Stomach (tissue), 9 donors: Measurements from ENCODE around the gene OXT. TPM values are rescaled to one million over a fixed set of nuclear protein-coding genes. Genes with fewer than 3 reads are reported as not detected.
A peak's percentile ranks its signal among the peaks of the same experiment; 100 is the strongest.
"Not testable (repeated sequence)": the region's sequence is repeated elsewhere in the genome, so short reads cannot be mapped to it uniquely, and the experiment has no call there.

Experiments
- DNase-seq, 2 donors: peaks; one replicate each; pipeline versions ENCODE4 v3.0.0 to v3.0.0-alpha.2; 2013 to 2019
- H3K27ac ChIP-seq, 5 donors: fragments of 200-600 bp in 4 of 5; sonication (generic) in 4 of 5; one replicate each; pipeline ENCODE4 v1.5.1; 2013 to 2019; ENCODE audit warnings: mild to moderate bottlenecking in 1 of 5, moderate library complexity in 1 of 5
- H3K27me3 ChIP-seq, 3 donors: fragments of 200-600 bp; sonication (generic); one replicate each; pipeline ENCODE4 v1.5.1; 2017 to 2019; ENCODE audit warnings: mixed run types in 1 of 3
- H3K36me3 ChIP-seq, 4 donors: fragments of 200-600 bp; sonication (generic); 1 replicate in 3 of 4; 2 replicates in 1 of 4; pipeline ENCODE4 v1.5.1; 2016 to 2019
- H3K4me1 ChIP-seq, 4 donors: fragments of 200-600 bp; sonication (generic); one replicate each; pipeline ENCODE4 v1.5.1; 2016 to 2019
- H3K4me3 ChIP-seq, 4 donors: fragments of 200-600 bp; sonication (generic) in 3 of 4; one replicate each; pipeline ENCODE4 v1.5.1; 2016 to 2019; ENCODE audit warnings: mild to moderate bottlenecking in 1 of 4
- H3K9me3 ChIP-seq, 4 donors: fragments of 200-600 bp; sonication (generic); one replicate each; pipeline ENCODE4 v1.5.1; 2016 to 2019
- EP300 ChIP-seq: sonication (generic); formaldehyde crosslinking; IDR thresholded peaks from one replicate; pipeline ENCODE4 v1.6.1; 2017; ENCODE audit warnings: antibody characterized with exemption
- POLR2A ChIP-seq, 4 donors: fragments of 450-650 bp; IDR thresholded peaks; one replicate each; pipeline ENCODE4 v1.6.1; 2016; ENCODE audit warnings: antibody characterized with exemption in 4 of 4, control low read depth in 2 of 4, mild to moderate bottlenecking in 1 of 4, moderate library complexity in 1 of 4
- POLR2AphosphoS5 ChIP-seq, 3 donors: sonication (generic); formaldehyde crosslinking; IDR thresholded peaks; one replicate each; pipeline ENCODE4 v1.6.1; 2016; ENCODE audit warnings: antibody characterized with exemption in 3 of 3
- WGBS, 5 donors: extraction: QIAGEN DNeasy Blood & Tissue Kit in 3 of 5; methylation state at CpG; one replicate each; pipeline versions ENCODE4 v1.1.5 to v1.1.7; 2013 to 2018; 5-methylcytosine and 5-hydroxymethylcytosine counted together
- intact Hi-C: fragments of 100-400 bp; cut with DNase I; formaldehyde crosslinking; loops from one replicate; pipeline ENCODE4 v1.15.1; 2023; ENCODE audit warnings: low total_unique reads
- polyA plus RNA-seq, 3 donors: library from polyadenylated mRNA; stranded (reverse); fragments of 200-250 nt; gene quantifications; one replicate each; pipeline ENCODE4 v1.2.3, GENCODE V29; 2013
- total RNA-seq, 5 donors: library from RNA; depleted of rRNA; stranded (reverse); fragments of >200 nt; gene quantifications; one replicate each; pipeline versions ENCODE4 v1.1.0 to v1.2.3, GENCODE V29; 2014 to 2016
- TF ChIP-seq, protein P1 (sequence below), 7 experiments: fragments of 450-650 bp in 4 of 7; fragments of 200-600 bp in 3 of 7; sonication (generic) in 3 of 7; IDR thresholded peaks; one replicate each; pipeline ENCODE4 v1.5.1; 2016 to 2019; ENCODE audit warnings: antibody characterized with exemption in 7 of 7, control low read depth in 2 of 7, mild to moderate bottlenecking in 1 of 7
- donor health status: healthy with polysubstance abuse.
- donor health status: Bipolar disorder and iron deficiency.
- donor health status: healthy.

OXT gene
- total and polyA plus RNA-seq, 8 donors: 0.45 TPM; not detected in 7

DNA sequence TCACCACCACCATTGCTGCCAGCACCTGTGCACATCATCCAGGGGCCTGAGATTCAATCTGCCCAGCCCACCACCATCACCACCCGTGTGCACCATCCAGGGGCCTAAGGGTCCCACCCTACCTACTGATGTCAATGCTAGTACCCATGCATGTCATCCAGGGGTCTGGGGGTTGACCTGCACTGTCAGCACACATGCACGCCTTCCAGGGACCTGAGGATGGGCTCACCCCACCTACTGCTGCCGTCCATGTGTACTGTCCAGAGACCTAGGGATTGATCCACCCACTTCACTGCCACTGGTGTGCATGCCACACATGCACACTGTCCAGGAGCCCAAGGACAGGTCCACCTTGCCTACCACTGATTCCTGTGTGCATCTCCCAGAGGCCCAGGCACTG lies 11.9 kb upstream of the OXT start:
- Histone ChIP-seq H3K27me3 (no peaks in the 10 kb centered on the region), H3K4me1 (no peaks in the 10 kb centered on the region), H3K9me3 (no peaks in the 10 kb centered on the region), H3K27ac (no peak overlapping the region), H3K36me3 (no peaks in the 10 kb centered on the region), H3K4me3 (no peak overlapping the region)
- TF ChIP-seq EP300 (no peak), POLR2A (IDR thresholded peaks at IDR 0.05) (no peak), POLR2AphosphoS5 (IDR thresholded peaks at IDR 0.05) (no peak)
- TF ChIP-seq, protein P1, sequence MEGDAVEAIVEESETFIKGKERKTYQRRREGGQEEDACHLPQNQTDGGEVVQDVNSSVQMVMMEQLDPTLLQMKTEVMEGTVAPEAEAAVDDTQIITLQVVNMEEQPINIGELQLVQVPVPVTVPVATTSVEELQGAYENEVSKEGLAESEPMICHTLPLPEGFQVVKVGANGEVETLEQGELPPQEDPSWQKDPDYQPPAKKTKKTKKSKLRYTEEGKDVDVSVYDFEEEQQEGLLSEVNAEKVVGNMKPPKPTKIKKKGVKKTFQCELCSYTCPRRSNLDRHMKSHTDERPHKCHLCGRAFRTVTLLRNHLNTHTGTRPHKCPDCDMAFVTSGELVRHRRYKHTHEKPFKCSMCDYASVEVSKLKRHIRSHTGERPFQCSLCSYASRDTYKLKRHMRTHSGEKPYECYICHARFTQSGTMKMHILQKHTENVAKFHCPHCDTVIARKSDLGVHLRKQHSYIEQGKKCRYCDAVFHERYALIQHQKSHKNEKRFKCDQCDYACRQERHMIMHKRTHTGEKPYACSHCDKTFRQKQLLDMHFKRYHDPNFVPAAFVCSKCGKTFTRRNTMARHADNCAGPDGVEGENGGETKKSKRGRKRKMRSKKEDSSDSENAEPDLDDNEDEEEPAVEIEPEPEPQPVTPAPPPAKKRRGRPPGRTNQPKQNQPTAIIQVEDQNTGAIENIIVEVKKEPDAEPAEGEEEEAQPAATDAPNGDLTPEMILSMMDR (IDR thresholded peaks at IDR 0.05): no peak
- 84 to 94% (median 93%) methylated on average over 3 of the region's 3 CpGs for WGBS, 5 donors
- DNase-seq: no peak
- intact Hi-C loops: loop anchor here (10.0 kb wide), 1 partner anchor 55 kb away; no protein-coding TSS in a partner anchor

DNA sequence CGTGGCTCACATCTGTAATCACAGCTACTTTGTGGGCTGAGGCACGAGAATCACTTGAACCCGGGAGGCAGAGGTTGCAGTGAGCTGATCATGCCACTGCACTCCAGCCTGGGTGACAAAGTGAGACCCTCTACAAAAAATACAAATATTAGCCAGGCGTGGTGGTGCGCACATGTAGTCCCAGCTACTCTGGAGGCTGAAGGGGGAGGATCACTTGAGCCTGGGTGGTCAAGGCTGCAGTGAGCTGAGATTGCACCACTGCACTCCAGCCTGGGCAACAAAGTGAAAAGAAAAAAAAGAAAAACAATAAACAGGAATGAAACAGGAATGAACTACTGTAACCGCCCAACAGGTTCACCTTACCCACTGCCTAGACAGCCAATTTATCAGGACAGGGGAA lies 7.3 kb upstream of the OXT start:
- WGBS, 5 donors: 72 to 85% (median 82%) methylated on average over 6 of the region's 6 CpGs
- H3K27ac ChIP-seq, DNase-seq, intact Hi-C loops, H3K4me3 ChIP-seq, H3K4me1 ChIP-seq, H3K9me3 ChIP-seq, H3K27me3 ChIP-seq, H3K36me3 ChIP-seq: not testable (repeated sequence)

DNA sequence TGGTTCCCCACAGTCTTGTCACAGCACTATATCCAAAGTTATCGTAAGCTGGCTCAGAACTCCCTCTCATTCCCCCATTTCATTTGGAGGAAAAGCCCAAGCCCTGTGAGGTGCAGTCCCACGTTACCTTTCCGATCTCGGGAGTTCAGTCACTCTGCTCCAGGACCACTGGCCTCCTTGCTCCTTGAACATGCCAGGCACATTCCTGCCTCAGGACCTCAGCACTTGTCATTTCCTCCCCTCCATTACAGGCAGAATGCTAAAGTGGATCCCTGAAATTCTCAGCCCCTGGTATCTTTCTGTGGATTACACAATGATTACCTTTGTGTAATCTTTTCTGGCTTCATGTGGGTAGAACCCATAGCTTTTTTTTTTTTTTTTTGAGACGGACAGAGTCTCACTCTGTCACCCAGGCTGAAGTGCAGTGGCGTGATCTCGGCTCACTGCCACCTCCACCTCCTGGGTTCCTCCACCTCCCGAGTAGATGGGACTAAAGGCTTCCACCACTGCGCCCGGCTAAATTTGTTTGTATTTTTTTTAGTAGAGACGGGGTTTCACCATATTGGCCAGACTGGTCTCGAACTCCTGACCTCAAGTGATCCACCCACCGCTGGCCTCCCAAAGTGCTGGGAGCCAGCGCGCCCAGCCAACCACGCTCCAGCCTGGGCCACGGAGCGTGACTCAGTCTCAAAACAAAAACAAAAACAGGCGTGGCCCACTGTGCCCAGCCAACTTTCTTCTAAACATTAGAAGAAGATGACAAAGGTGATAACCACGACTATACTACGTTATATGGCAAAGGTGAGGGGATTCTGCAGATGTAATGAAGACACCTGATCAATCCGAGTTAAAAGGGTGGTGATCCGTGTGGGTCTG lies 4.0 kb upstream of the OXT start:
- 63 to 76% (median 70%) methylated on average over 23 of the region's 23 CpGs for WGBS, 5 donors
- intact Hi-C loops: no loop called here

DNA sequence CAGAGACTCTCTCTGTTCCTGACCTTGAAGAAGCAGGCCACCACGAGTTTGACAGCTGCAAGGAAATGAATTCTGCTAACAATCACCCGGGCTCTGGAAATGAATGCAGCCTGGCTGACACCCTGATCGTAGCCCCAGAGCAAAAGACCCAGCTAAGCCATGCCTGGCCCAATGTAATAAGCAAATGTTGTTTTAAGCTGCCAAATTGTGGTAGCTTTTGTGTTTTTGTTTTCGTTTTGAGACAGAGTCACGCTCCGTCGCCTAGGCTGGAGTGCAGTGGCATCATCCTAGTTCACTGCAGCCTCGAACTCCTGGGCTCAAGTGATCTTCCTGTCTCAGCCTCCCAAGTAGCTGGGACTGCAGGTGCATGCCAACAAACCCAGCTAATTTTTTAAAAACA lies 3.3 kb upstream of the OXT start:
- WGBS, 5 donors: 51 to 67% (median 66%) methylated on average over 8 of the region's 8 CpGs
- Histone ChIP-seq H3K4me1 (peaks cover 10 to 16% (median 14%) of the 10 kb centered on the region in 4 donors), H3K4me3 (no peak overlapping the region), H3K27me3 (peaks cover 5 to 28% (median 21%) of the 10 kb centered on the region in 3 donors), H3K27ac (no peak overlapping the region), H3K9me3 (no peaks in the 10 kb centered on the region), H3K36me3 (no peaks in the 10 kb centered on the region)
- intact Hi-C loops: no loop called here
- no peak for DNase-seq
- TF ChIP-seq, protein P1 (IDR thresholded peaks at IDR 0.05): no peak
- no peak for TF ChIP-seq POLR2A (IDR thresholded peaks at IDR 0.05)
- TF ChIP-seq EP300: no peak
- no peak for TF ChIP-seq POLR2AphosphoS5 (IDR thresholded peaks at IDR 0.05)

More for the DNA sequence above, 4.0 kb upstream of the OXT start:
- no peaks in the 10 kb centered on the region for H3K9me3 ChIP-seq
- H3K27me3 ChIP-seq: peaks cover 5 to 21% (median 15%) of the 10 kb centered on the region in 3 donors
- no peak for DNase-seq
- H3K27ac ChIP-seq: no peak overlapping the region
- H3K4me3 ChIP-seq: no peak overlapping the region
- H3K4me1 ChIP-seq: peaks cover 10 to 13% (median 12%) of the 10 kb centered on the region in 4 donors
- TF ChIP-seq EP300: no peak
- no peak for TF ChIP-seq POLR2A (IDR thresholded peaks at IDR 0.05)
- no peaks in the 10 kb centered on the region for H3K36me3 ChIP-seq

DNA sequence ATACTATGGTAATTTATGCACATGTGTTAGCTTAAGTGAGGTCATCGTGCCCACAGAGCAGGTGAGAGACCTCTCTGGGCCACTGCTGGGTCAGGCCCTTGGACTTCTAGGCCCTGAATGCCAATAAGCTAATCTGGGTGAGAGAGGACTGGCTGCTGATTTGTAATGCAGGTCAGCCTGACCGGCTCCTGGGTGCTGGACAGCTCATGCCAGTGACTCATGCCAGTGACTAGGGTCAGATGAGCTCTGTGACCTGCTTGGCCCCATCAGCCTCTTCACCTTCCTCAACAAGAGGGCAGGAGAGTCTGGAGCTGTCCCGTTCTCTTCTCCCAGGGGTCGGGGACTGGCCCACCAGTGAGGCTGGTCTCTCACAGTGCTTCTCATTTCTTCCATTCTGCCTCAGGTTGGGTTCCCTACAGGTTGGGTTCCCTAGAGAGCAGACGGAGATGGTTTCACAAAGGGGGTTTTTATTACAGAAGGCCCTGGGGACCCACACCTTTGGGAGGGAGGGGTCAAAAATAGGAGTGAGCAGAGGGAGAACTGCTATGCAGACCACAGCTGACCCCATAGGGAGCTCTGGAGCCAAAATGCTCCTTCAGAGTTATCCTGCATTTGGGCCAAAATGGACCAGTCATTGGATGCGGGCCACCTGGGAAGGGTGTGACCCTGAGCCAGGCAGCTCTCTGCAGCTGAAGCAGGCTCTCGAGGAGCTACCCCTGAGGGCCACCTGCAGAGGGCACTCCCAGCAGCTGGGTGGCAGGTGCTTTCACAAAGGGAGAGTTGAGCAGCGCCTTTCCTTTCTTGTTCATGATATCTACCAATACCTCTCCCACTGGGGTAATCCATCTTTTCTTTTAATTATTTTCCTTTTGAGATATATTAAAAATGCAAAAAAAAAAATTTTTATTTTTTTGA lies 2.2 kb upstream of the OXT start:
- intact Hi-C loops: no loop called here
- Histone ChIP-seq H3K4me3 (no peak overlapping the region), H3K27me3 (peaks cover 5 to 35% (median 21%) of the 10 kb centered on the region in 3 donors), H3K36me3 (no peaks in the 10 kb centered on the region), H3K9me3 (no peaks in the 10 kb centered on the region), H3K27ac (no peak overlapping the region), H3K4me1 (peaks cover 10 to 16% (median 14%) of the 10 kb centered on the region in 4 donors)
- peak in 1 of 2 donors; percentile 38 for DNase-seq
- TF ChIP-seq, protein P1 (IDR thresholded peaks at IDR 0.05): peak in 1 of 7 experiments; percentile 16
- no peak for TF ChIP-seq EP300
- 66 to 85% (median 75%) methylated on average over 8 of the region's 8 CpGs for WGBS, 5 donors
